GM19467 (cell line): Measurements from ENCODE around the gene SPDYE2.
"Not testable (repeated sequence)": the region's sequence is repeated elsewhere in the genome, so short reads cannot be mapped to it uniquely, and the experiment has no call there.

ENCODE experiments used
- ATAC-seq: cut with Tn5 transposase; IDR thresholded peaks from one replicate; pipeline ENCODE4 v1.9.1; 2021; ENCODE audit warnings: mild to moderate bottlenecking, moderate library complexity; ENCODE audit not compliant: unreplicated experiment

The SPDYE2 gene

GRCh38 chr7:102550808-102551422, at the start of gene SPDYE2:
Gene SPDYE2 (plus strand): TSS chr7:102551226. CDS start chr7:102553256, 2,030 bp downstream.
- ATAC-seq: not testable (repeated sequence)

GRCh38 chr7:102503141-102503540, 47.9 kb upstream of the SPDYE2 start:
- not testable (repeated sequence) for ATAC-seq

GRCh38 chr7:102505298-102506185, 45.5 kb upstream of the SPDYE2 start:
- ATAC-seq: not testable (repeated sequence)

- ATAC-seq: not testable (repeated sequence)
Measured at GRCh38 chr7:102507410-102508088, 43.5 kb upstream of the SPDYE2 start.

GRCh38 chr7:102510575-102510974, 40.5 kb upstream of the SPDYE2 start:
- not testable (repeated sequence) for ATAC-seq

GRCh38 chr7:102511860-102512522, 39.0 kb upstream of the SPDYE2 start:
- ATAC-seq: peak; percentile 32

GRCh38 chr7:102512642-102513221, 38.3 kb upstream of the SPDYE2 start:
- not testable (repeated sequence) for ATAC-seq

- peak; percentile 53 for ATAC-seq
Measured at GRCh38 chr7:102514881-102515721, 35.9 kb upstream of the SPDYE2 start.

GRCh38 chr7:102515889-102516288, 35.1 kb upstream of the SPDYE2 start:
- not testable (repeated sequence) for ATAC-seq

- ATAC-seq: not testable (repeated sequence)
Measured at GRCh38 chr7:102516951-102517350, 34.1 kb upstream of the SPDYE2 start.

- ATAC-seq: peak; percentile 71
Measured at GRCh38 chr7:102517550-102518147, 33.4 kb upstream of the SPDYE2 start, which contains the start of gene RASA4B. Gene RASA4B (minus strand): TSS chr7:102517777. CDS start chr7:102517710, 67 bp downstream.

- not testable (repeated sequence) for ATAC-seq
Measured at GRCh38 chr7:102520797-102521196, 30.2 kb upstream of the SPDYE2 start.

- ATAC-seq: not testable (repeated sequence)
Measured at GRCh38 chr7:102524803-102525202, 26.2 kb upstream of the SPDYE2 start.

GRCh38 chr7:102527182-102527581, 23.8 kb upstream of the SPDYE2 start:
- not testable (repeated sequence) for ATAC-seq

- not testable (repeated sequence) for ATAC-seq
Measured at GRCh38 chr7:102527822-102528793, 22.9 kb upstream of the SPDYE2 start.

- ATAC-seq: not testable (repeated sequence)
Measured at GRCh38 chr7:102531583-102531982, 19.4 kb upstream of the SPDYE2 start.

- not testable (repeated sequence) for ATAC-seq
Measured at GRCh38 chr7:102532127-102532526, 18.9 kb upstream of the SPDYE2 start.
